DOHH2 (cell line): ENCODE measurements around the gene TPO.

Source experiments
- H3F3A ChIP-seq: fragments of 200-600 bp; sonication (generic), shearing (Covaris generic); 2 replicates; pipeline ENCODE4 v1.6.0; 2016; ENCODE audit warnings: antibody characterized with exemption, mild to moderate bottlenecking; ENCODE audit not compliant: control insufficient read depth, insufficient read depth
- H3K27ac ChIP-seq: fragments of 200-600 bp; sonication (generic); 2 replicates; pipeline ENCODE4 v1.5.1; 2014; ENCODE audit warnings: low read depth, mild to moderate bottlenecking, low read length, moderate library complexity
- H3K27me3 ChIP-seq: fragments of 200-600 bp; sonication (generic); 2 replicates; pipeline ENCODE4 v1.6.1; 2014; ENCODE audit warnings: mild to moderate bottlenecking, low read length, mixed read lengths; ENCODE audit not compliant: control insufficient read depth
- H3K36me3 ChIP-seq: fragments of 200-600 bp; sonication (generic); 2 replicates; pipeline ENCODE4 v1.6.1; 2014; ENCODE audit warnings: mild to moderate bottlenecking, low read length, moderate library complexity, mixed read lengths; ENCODE audit not compliant: control insufficient read depth
- H3K4me1 ChIP-seq: fragments of 200-600 bp; sonication (generic); 2 replicates; pipeline ENCODE4 v1.6.1; 2014; ENCODE audit warnings: mild to moderate bottlenecking, low read length, mixed read lengths; ENCODE audit not compliant: control insufficient read depth
- H3K4me2 ChIP-seq: fragments of 200-600 bp; sonication (generic); 2 replicates; pipeline ENCODE4 v1.6.0; 2014; ENCODE audit warnings: mild to moderate bottlenecking, low read length, moderate library complexity
- H3K4me3 ChIP-seq: fragments of 200-600 bp; sonication (generic); 2 replicates; pipeline ENCODE4 v1.5.1; 2014; ENCODE audit warnings: mild to moderate bottlenecking, low read length, mixed read lengths
- H3K79me2 ChIP-seq: fragments of 200-600 bp; sonication (generic); 2 replicates; pipeline ENCODE4 v1.6.1; 2014; ENCODE audit warnings: mild to moderate bottlenecking, low read length, mixed read lengths; ENCODE audit not compliant: control insufficient read depth
- H3K9me2 ChIP-seq: fragments of 200-600 bp; sonication (generic); replicated peaks from 2 replicates; pipeline ENCODE4 v1.6.1; 2014; ENCODE audit warnings: mild to moderate bottlenecking, low read length, mixed read lengths; ENCODE audit not compliant: control insufficient read depth
- H3K9me3 ChIP-seq: fragments of 200-600 bp; sonication (generic); 2 replicates; pipeline ENCODE4 v1.6.1; 2014; ENCODE audit warnings: antibody characterized with exemption, low read length, mixed read lengths; ENCODE audit not compliant: control insufficient read depth, insufficient read depth
- H4K20me1 ChIP-seq: fragments of 200-600 bp; sonication (generic); 2 replicates; pipeline ENCODE4 v1.6.0; 2014; ENCODE audit warnings: low read depth, mild to moderate bottlenecking, antibody characterized with exemption, low read length, moderate library complexity; ENCODE audit not compliant: control insufficient read depth, insufficient read depth
- EZH2phosphoT487 ChIP-seq: fragments of 200-600 bp; sonication (generic); IDR thresholded peaks from 2 replicates; pipeline ENCODE4 v1.6.1; 2017; ENCODE audit warnings: borderline replicate concordance, mild to moderate bottlenecking, antibody characterized with exemption, low read length, moderate library complexity, mixed read lengths
- TF ChIP-seq, protein P1 (sequence below): fragments of 200-600 bp; sonication (generic); IDR thresholded peaks from one replicate; pipeline ENCODE4 v1.5.1; 2014; ENCODE audit warnings: antibody characterized with exemption, mild to moderate bottlenecking, low read depth, low read length; ENCODE audit not compliant: poor library complexity, severe bottlenecking

The TPO gene

DNA sequence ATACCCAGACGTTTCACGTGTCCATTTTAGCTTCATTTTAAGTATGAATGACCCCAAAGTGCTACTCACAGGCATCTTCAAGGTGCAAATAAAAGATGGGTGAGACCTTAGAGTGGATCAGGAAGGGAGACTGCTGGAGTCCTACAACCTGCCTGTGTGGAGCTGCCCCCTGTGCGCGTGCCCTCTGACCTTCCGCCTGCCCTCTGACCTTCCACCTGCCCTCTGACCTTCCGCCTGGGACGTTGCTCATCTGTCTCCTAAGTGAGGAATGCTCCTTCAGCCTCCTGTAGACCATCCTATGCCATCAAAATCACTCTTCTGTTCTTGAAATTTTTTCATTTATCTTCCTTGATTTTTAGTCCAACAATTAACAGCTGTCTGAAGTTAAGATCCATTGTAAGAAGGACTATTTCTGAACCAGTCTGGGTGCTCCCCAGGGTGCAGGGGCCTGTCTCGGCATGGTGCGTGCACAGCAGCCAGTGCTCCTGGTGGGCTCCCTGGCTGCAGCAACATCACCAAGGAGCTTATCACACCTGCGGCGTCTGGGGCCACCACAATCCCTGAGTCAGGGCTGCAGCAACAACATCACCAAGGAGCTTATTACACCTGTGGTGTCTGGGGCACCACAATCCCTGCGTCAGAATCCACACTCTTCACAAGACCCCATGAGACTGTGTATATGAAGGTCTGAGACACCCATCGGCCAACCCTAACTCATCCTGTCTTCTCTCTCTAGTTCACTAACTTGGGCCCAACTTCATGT, 86.0 kb downstream of the TPO start:
- no peaks in the 10 kb centered on the region for H3K9me2 ChIP-seq
- H3K27ac ChIP-seq, result no peak overlapping the region
- no peaks in the 10 kb centered on the region for H3K4me1 ChIP-seq
- no peaks in the 10 kb centered on the region for H3K79me2 ChIP-seq
- H3K4me3 ChIP-seq, result no peak overlapping the region
- H4K20me1 ChIP-seq, result no peaks in the 10 kb centered on the region
- no peaks in the 10 kb centered on the region; the same call in 1 of the 2 replicates for H3K9me3 ChIP-seq
- H3K4me2 ChIP-seq, result no peak overlapping the region
- H3F3A ChIP-seq, result no peaks in the 10 kb centered on the region
- H3K27me3 ChIP-seq, result no peaks in the 10 kb centered on the region
- TF ChIP-seq EZH2phosphoT487, result no peak
- TF ChIP-seq, protein P1, sequence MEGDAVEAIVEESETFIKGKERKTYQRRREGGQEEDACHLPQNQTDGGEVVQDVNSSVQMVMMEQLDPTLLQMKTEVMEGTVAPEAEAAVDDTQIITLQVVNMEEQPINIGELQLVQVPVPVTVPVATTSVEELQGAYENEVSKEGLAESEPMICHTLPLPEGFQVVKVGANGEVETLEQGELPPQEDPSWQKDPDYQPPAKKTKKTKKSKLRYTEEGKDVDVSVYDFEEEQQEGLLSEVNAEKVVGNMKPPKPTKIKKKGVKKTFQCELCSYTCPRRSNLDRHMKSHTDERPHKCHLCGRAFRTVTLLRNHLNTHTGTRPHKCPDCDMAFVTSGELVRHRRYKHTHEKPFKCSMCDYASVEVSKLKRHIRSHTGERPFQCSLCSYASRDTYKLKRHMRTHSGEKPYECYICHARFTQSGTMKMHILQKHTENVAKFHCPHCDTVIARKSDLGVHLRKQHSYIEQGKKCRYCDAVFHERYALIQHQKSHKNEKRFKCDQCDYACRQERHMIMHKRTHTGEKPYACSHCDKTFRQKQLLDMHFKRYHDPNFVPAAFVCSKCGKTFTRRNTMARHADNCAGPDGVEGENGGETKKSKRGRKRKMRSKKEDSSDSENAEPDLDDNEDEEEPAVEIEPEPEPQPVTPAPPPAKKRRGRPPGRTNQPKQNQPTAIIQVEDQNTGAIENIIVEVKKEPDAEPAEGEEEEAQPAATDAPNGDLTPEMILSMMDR, result no peak
- H3K36me3 ChIP-seq, result no peaks in the 10 kb centered on the region

DNA sequence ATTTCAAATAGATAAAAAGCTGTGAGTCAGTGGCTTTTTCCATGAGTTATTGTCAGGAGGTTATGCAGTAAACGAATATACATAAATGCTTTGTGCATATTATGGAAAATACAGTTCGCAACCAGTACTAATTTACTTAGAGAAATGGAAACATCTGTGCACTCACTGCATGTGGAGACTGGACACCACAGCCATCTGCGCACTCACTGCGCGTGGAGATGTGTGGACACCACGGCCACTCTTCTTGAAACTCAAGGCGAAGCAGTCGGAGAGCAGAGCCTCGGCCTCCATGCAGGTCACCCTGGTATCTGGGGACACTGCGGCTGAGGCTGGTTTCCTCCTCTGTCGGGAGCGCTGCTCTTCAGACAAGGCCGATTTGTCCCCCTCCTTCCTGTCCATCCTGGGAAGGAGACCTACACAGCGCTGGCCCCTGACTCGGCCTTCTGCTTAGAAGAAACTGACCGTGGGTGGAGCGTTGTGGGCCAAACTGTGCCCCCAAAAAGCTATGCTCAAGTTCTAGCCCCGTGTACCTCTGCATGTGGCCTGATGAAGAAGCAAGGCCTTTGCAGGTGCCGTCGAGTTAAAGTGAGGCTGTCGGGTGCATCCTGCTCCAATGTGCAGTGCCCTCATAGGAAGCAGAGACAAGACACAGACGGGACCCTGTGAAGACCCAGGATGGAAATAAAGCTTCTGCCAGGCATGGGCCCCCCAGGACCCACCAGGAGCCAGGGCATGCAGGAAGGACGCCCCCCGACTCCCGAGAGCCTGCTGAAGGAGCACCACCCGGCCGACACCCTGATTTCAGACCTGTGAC, 88.0 kb downstream of the TPO start:
- Histone ChIP-seq H3K4me2 (no peak overlapping the region), H3F3A (no peaks in the 10 kb centered on the region), H3K27me3 (no peaks in the 10 kb centered on the region), H3K9me2 (no peaks in the 10 kb centered on the region), H3K36me3 (no peaks in the 10 kb centered on the region), H3K79me2 (no peaks in the 10 kb centered on the region), H3K4me1 (no peaks in the 10 kb centered on the region), H3K9me3 (no peaks in the 10 kb centered on the region; the same call in 1 of the 2 replicates), H3K27ac (no peak overlapping the region), H4K20me1 (no peaks in the 10 kb centered on the region), H3K4me3 (no peak overlapping the region)
- TF ChIP-seq, protein P1, result no peak
- no peak for TF ChIP-seq EZH2phosphoT487

DNA sequence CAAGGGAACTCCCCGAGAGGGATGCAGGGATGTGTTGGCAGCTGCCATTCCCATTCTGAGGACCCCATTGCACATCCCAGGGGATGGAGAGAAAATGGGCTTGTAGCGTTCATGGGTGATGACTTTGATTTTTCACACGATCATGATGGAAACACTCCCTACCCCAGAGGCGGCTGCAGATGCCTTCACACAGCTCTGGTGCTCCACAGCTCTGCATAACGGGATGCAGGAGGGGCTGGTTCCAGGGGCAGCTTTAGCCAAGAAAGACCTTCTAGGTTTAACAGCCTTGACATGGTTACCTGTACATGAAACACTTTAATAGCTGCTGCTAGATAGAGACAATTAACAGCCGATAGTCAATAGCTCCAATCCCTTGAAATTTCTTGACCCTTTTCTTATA, 88.7 kb downstream of the TPO start:
- no peak overlapping the region for H3K4me2 ChIP-seq
- H3K36me3 ChIP-seq, result no peaks in the 10 kb centered on the region
- TF ChIP-seq, protein P1, result no peak
- no peak for TF ChIP-seq EZH2phosphoT487
- no peaks in the 10 kb centered on the region for H3F3A ChIP-seq
- H3K9me2 ChIP-seq, result no peaks in the 10 kb centered on the region
- no peaks in the 10 kb centered on the region; the same call in 1 of the 2 replicates for H3K9me3 ChIP-seq
- H3K4me3 ChIP-seq, result no peak overlapping the region
- no peak overlapping the region for H3K27ac ChIP-seq
- no peaks in the 10 kb centered on the region for H3K27me3 ChIP-seq
- no peaks in the 10 kb centered on the region for H3K79me2 ChIP-seq
- no peaks in the 10 kb centered on the region for H3K4me1 ChIP-seq
- H4K20me1 ChIP-seq, result no peaks in the 10 kb centered on the region
